ENCODE results near the gene FCN1. TPM values are rescaled to one million over a fixed set of nuclear protein-coding genes. Genes with fewer than 3 reads are reported as not detected.

FCN1 gene
- total and polyA plus RNA-seq, 10 of the 15 experiments (the other 5 are each of a cell fraction or from before 2014, with no cell fraction given) = 0.08 TPM; not detected in 9

GRCh38 chr9:134964271-134965055, 46.8 kb upstream of the FCN1 start:
- no peak for DNase-seq (ENCODE audit: low read depth, low spot score)
- BruUV-seq (replicated peaks) = no TSS peak
- no peaks in the 10 kb centered on the region for H3K4me1 ChIP-seq (ENCODE audit: control insufficient read depth, insufficient read depth, low read length)
- no peaks in the 10 kb centered on the region; a peak in 1 of 4 replicates for H3K27me3 ChIP-seq (replicated peaks in 1 of 2; ENCODE audit: control insufficient read depth in 2 of 2, insufficient read depth in 2 of 2, low read length in 1 of 2)
- no peak overlapping the region for H3K9ac ChIP-seq (ENCODE audit: control insufficient read depth, insufficient read depth, low read length)
- ChIA-PET POLR2A (no interaction called here), CTCF (no interaction called here), SMC1A (ENCODE audit: uncharacterized antibody, unreplicated experiment) (interaction anchor here (0.7 kb wide), 1 partner anchor 805 kb away, joined by 3 read pairs; no protein-coding TSS in a partner anchor), RAD21 (ENCODE audit: unreplicated experiment) (no interaction called here)
- H3K9me3 ChIP-seq (replicated peaks; ENCODE audit: control insufficient read depth, insufficient read depth, low read length) = no peaks in the 10 kb centered on the region
- 21% methylated on average over 13 of the region's 13 CpGs for WGBS (ENCODE audit: insufficient coverage, insufficient replicate concordance, low lambda C conversion rate, missing lambda C conversion rate)
- H3K79me2 ChIP-seq (ENCODE audit: control insufficient read depth, insufficient read depth, low read length) = no peaks in the 10 kb centered on the region
- no peak for ATAC-seq
- H3K36me3 ChIP-seq (ENCODE audit: control insufficient read depth in 2 of 2, insufficient read depth in 2 of 2, low read length in 1 of 2) = no peaks in the 10 kb centered on the region
- no peak for FAIRE-seq
- no peaks in the 10 kb centered on the region for H4K20me1 ChIP-seq (ENCODE audit: control insufficient read depth, insufficient read depth)
- H3K4me3 ChIP-seq = no peak overlapping the region
- intact Hi-C loops (cut with micrococcal nuclease; ENCODE audit: unreplicated experiment) = no loop called here
- H2AFZ ChIP-seq (ENCODE audit: control insufficient read depth, low read depth, low read length) = no peak overlapping the region
- no peak overlapping the region for H3K4me2 ChIP-seq (ENCODE audit: control insufficient read depth, insufficient read depth)
- TF ChIP-seq, protein P1, sequence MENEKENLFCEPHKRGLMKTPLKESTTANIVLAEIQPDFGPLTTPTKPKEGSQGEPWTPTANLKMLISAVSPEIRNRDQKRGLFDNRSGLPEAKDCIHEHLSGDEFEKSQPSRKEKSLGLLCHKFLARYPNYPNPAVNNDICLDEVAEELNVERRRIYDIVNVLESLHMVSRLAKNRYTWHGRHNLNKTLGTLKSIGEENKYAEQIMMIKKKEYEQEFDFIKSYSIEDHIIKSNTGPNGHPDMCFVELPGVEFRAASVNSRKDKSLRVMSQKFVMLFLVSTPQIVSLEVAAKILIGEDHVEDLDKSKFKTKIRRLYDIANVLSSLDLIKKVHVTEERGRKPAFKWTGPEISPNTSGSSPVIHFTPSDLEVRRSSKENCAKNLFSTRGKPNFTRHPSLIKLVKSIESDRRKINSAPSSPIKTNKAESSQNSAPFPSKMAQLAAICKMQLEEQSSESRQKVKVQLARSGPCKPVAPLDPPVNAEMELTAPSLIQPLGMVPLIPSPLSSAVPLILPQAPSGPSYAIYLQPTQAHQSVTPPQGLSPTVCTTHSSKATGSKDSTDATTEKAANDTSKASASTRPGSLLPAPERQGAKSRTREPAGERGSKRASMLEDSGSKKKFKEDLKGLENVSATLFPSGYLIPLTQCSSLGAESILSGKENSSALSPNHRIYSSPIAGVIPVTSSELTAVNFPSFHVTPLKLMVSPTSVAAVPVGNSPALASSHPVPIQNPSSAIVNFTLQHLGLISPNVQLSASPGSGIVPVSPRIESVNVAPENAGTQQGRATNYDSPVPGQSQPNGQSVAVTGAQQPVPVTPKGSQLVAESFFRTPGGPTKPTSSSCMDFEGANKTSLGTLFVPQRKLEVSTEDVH (IDR thresholded peaks at IDR 0.05; ENCODE audit: low read depth, partially characterized antibody) = no peak
- TF ChIP-seq RFX5 (IDR thresholded peaks at IDR 0.05; ENCODE audit: low read depth, low read length) = no peak
- no peak for TF ChIP-seq MAX (IDR thresholded peaks at IDR 0.05; ENCODE audit: low read depth, low read length)
- no peak for TF ChIP-seq ZBED1 (IDR thresholded peaks at IDR 0.05; ENCODE audit: borderline replicate concordance)
- TF ChIP-seq MTA2 (IDR thresholded peaks at IDR 0.05; ENCODE audit: low read depth) = no peak
- no peak for TF ChIP-seq SIX5 (IDR thresholded peaks at IDR 0.05; ENCODE audit: low read depth, low read length, severe bottlenecking)
- TF ChIP-seq ZBTB40 (IDR thresholded peaks at IDR 0.05; ENCODE audit: borderline replicate concordance) = no peak
- no peak for TF ChIP-seq YBX1 (IDR thresholded peaks at IDR 0.05)
- TF ChIP-seq STAT1 (conservative IDR thresholded peaks at IDR 0.05) = no peak
- TF ChIP-seq JUNB (IDR thresholded peaks at IDR 0.05) = no peak
- in situ Hi-C loops (cut with MboI) = no loop called here
- H3K27ac ChIP-seq (ENCODE audit: control insufficient read depth, insufficient read depth) = no peak overlapping the region

Data from GM12878 (cell line).